Natural killer cell (primary cell): ENCODE measurements around the gene ARFRP1. TPM values are rescaled to one million over a fixed set of nuclear protein-coding genes. Genes with fewer than 3 reads are reported as not detected.

Experiments used
- ATAC-seq, 3 donors: fragments of 150-1000 bp in 2 of 3; fragments of 200-7000 bp in 1 of 3; cut with Tn5 transposase; 1 replicate in 1 of 3; 2 replicates in 2 of 3; pipeline ENCODE4 v1.10.0; 2021; ENCODE audit warnings: mild to moderate bottlenecking in 2 of 3, moderate library complexity in 2 of 3
- DNase-seq, 2 donors: peaks; one replicate each; pipeline versions ENCODE4 v3.0.0 to v3.0.0-alpha.2; 2013 to 2021; ENCODE audit warnings: mixed read lengths in 1 of 2
- H3K27ac ChIP-seq: one replicate; pipeline ENCODE4 v1.5.1; 2013; ENCODE audit warnings: mild to moderate bottlenecking, low read length
- H3K27me3 ChIP-seq: one replicate; pipeline ENCODE4 v1.6.1; 2013; ENCODE audit warnings: low read length; ENCODE audit not compliant: control insufficient read depth, insufficient read depth
- H3K36me3 ChIP-seq: one replicate; pipeline ENCODE4 v1.6.1; 2013; ENCODE audit warnings: low read length; ENCODE audit not compliant: control insufficient read depth, insufficient read depth
- H3K4me1 ChIP-seq: one replicate; pipeline ENCODE4 v1.6.1; 2013; ENCODE audit warnings: low read length; ENCODE audit not compliant: control insufficient read depth, insufficient read depth
- H3K4me3 ChIP-seq: one replicate; pipeline ENCODE4 v1.5.1; 2013; ENCODE audit warnings: low read length
- H3K9me3 ChIP-seq: one replicate; pipeline ENCODE4 v1.6.1; 2013; ENCODE audit warnings: low read length; ENCODE audit not compliant: control insufficient read depth, insufficient read depth
- H3K27ac Mint-ChIP-seq, 2 donors: one replicate each; pipeline ENCODE4 v1.8.0; 2022; ENCODE audit warnings: mild to moderate bottlenecking in 2 of 2, mixed read lengths in 2 of 2, moderate library complexity in 1 of 2
- H3K27me3 Mint-ChIP-seq, 2 donors: one replicate each; pipeline ENCODE4 v1.8.0; 2022; ENCODE audit warnings: low read depth in 2 of 2, mixed read lengths in 2 of 2
- H3K36me3 Mint-ChIP-seq: one replicate; pipeline ENCODE4 v1.8.0; 2022; ENCODE audit warnings: mixed read lengths
- H3K4me1 Mint-ChIP-seq, 2 donors: one replicate each; pipeline ENCODE4 v1.8.0; 2022; ENCODE audit warnings: mixed read lengths in 2 of 2
- H3K4me3 Mint-ChIP-seq: one replicate; pipeline ENCODE4 v1.8.0; 2022; ENCODE audit warnings: mild to moderate bottlenecking, moderate library complexity, mixed read lengths
- H3K9me3 Mint-ChIP-seq, 2 donors: one replicate each; pipeline ENCODE4 v1.8.0; 2022; ENCODE audit warnings: mixed read lengths in 2 of 2
- WGBS: methylation state at CpG from one replicate; pipeline ENCODE4 v1.1.7; 2013; ENCODE audit warnings: missing lambda C conversion rate; ENCODE audit not compliant: insufficient coverage; 5-methylcytosine and 5-hydroxymethylcytosine counted together
- intact Hi-C: fragments of 100-400 bp; cut with micrococcal nuclease; formaldehyde crosslinking; loops from one replicate; pipeline ENCODE4 v1.14.2; 2022
- total RNA-seq, 4 donors: library from RNA; stranded (reverse); fragments of 120-200 nt in 1 of 4; gene quantifications; one replicate each; pipeline versions ENCODE4 v1.2.3 to v1.2.4, GENCODE V29; 2013 to 2022
- TF ChIP-seq, protein P1 (sequence below): fragments of 200-600 bp; IDR thresholded peaks from one replicate; pipeline ENCODE4 v1.8.0; 2022; ENCODE audit warnings: antibody characterized with exemption

The ARFRP1 gene
- total RNA-seq, 3 donors from 2014 or later (not counting 1 experiment from before 2014, with no cell fraction given), result 43.9 to 55.8 (median 50.6) TPM

DNA sequence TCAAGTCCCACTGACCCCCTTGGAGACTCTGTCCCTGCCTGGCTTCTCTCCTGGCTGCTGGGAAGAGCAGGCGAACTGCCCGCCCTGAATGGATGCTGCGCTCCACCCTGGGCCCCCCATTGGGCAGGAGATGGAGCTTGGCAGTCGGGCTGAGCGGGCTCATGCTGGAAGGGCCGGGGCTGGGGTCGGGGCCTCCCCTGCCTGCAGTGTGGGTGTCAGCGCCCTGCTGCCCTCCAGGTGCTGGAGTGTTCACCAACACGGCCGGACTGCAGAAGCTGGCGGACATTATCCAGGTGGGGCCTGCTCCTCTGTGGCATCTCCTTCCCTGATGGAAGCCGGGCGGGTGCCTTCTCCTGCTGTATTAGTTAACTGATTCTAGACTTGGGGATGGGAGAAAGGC, 27.3 kb downstream of the ARFRP1 start:
- H3K27ac Mint-ChIP-seq, result no peak overlapping the region
- no peaks in the 10 kb centered on the region for H3K36me3 Mint-ChIP-seq
- no peaks in the 10 kb centered on the region for H3K4me1 Mint-ChIP-seq
- H3K27ac ChIP-seq, result no peak overlapping the region
- no peaks in the 10 kb centered on the region for H3K9me3 Mint-ChIP-seq
- intact Hi-C loops, result no loop called here
- no peaks in the 10 kb centered on the region for H3K36me3 ChIP-seq
- no peaks in the 10 kb centered on the region for H3K9me3 ChIP-seq
- H3K27me3 Mint-ChIP-seq, result no peaks in the 10 kb centered on the region
- DNase-seq (no peak), ATAC-seq (no peak)
- WGBS, result 98% methylated on average over 13 of the region's 13 CpGs
- H3K4me3 Mint-ChIP-seq, result no peak overlapping the region
- TF ChIP-seq, protein P1, sequence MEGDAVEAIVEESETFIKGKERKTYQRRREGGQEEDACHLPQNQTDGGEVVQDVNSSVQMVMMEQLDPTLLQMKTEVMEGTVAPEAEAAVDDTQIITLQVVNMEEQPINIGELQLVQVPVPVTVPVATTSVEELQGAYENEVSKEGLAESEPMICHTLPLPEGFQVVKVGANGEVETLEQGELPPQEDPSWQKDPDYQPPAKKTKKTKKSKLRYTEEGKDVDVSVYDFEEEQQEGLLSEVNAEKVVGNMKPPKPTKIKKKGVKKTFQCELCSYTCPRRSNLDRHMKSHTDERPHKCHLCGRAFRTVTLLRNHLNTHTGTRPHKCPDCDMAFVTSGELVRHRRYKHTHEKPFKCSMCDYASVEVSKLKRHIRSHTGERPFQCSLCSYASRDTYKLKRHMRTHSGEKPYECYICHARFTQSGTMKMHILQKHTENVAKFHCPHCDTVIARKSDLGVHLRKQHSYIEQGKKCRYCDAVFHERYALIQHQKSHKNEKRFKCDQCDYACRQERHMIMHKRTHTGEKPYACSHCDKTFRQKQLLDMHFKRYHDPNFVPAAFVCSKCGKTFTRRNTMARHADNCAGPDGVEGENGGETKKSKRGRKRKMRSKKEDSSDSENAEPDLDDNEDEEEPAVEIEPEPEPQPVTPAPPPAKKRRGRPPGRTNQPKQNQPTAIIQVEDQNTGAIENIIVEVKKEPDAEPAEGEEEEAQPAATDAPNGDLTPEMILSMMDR, result no peak
- no peaks in the 10 kb centered on the region for H3K27me3 ChIP-seq
- no peaks in the 10 kb centered on the region for H3K4me1 ChIP-seq
- no peak overlapping the region for H3K4me3 ChIP-seq

- Histone ChIP-seq H3K27ac (no peak overlapping the region), H3K4me3 (no peak overlapping the region), H3K36me3 (no peaks in the 10 kb centered on the region), H3K4me1 (no peaks in the 10 kb centered on the region), H3K9me3 (no peaks in the 10 kb centered on the region), H3K27me3 (no peaks in the 10 kb centered on the region)
- ATAC-seq (no peak), DNase-seq (no peak)
- intact Hi-C loops, result no loop called here
- WGBS, result 95% methylated on average over 19 of the region's 19 CpGs
- Mint-ChIP-seq H3K4me1 (no peaks in the 10 kb centered on the region), H3K27ac (no peak overlapping the region), H3K9me3 (no peaks in the 10 kb centered on the region), H3K36me3 (no peaks in the 10 kb centered on the region), H3K4me3 (no peak overlapping the region), H3K27me3 (no peaks in the 10 kb centered on the region)
- TF ChIP-seq, protein P1, result no peak
Measured at GRCh38 chr20:63679799-63680305, 27.9 kb downstream of the ARFRP1 start.

DNA sequence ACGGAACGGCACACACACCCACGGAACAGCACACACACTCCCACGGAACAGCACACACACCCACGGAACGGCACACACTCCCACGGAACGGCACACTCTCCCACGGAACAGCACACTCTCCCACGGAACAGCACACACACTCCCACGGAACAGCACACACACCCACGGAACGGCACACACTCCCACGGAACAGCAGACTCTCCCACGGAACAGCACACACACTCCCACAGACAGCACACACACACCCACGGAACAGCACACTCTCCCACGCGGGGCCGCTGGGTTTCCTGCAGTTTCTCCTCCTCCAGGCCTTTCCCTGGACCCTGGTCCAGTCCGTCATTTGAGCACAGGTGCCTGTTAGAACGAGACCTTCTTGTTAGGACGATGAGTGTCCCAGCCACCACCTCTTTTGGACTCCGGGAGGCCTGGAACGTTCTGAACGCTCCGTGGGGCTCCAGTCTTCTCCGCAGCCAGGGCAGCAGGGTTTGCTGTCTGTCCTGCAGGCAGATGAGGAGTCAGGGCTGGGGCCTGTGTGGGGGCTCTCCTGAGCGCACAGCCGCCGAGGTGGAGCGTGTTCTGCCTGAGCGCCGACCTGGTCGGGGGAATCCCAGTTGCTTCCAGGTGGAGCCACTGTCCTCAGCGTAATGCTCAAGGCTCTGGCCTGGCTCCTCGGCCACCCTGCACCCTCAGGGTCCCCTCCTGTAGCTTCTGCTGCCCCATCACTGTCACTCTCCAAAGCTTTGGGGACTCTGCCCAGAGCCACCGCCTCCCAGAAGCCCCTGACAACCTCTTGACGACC, 28.9 kb downstream of the ARFRP1 start:
- intact Hi-C loops, result no loop called here
- Histone ChIP-seq H3K36me3 (peaks cover 4% of the 10 kb centered on the region), H3K9me3 (no peaks in the 10 kb centered on the region), H3K27ac (no peak overlapping the region), H3K4me1 (no peaks in the 10 kb centered on the region), H3K4me3 (no peak overlapping the region), H3K27me3 (no peaks in the 10 kb centered on the region)
- no peak for ATAC-seq
- no peaks in the 10 kb centered on the region for H3K9me3 Mint-ChIP-seq
- TF ChIP-seq, protein P1, result no peak
- DNase-seq, result no peak
- H3K4me3 Mint-ChIP-seq, result no peak overlapping the region
- no peaks in the 10 kb centered on the region for H3K36me3 Mint-ChIP-seq
- WGBS, result 93% methylated on average over 38 of the region's 38 CpGs
- H3K27me3 Mint-ChIP-seq, result no peaks in the 10 kb centered on the region
- no peaks in the 10 kb centered on the region for H3K4me1 Mint-ChIP-seq
- H3K27ac Mint-ChIP-seq, result no peak overlapping the region
